B cell (primary cell): ENCODE data around the gene ADGRL4. TPM values are rescaled to one million over a fixed set of nuclear protein-coding genes. Genes with fewer than 3 reads are reported as not detected.

Experiments
- ATAC-seq: fragments of 200-7000 bp; cut with Tn5 transposase; one replicate; pipeline ENCODE4 v1.10.0; 2021; ENCODE audit warnings: low read depth, mild to moderate bottlenecking, moderate number of reproducible peaks, moderate library complexity
- CTCF ChIA-PET: fragments of 350-600 bp; sonication (Branson Sonifier 250); formaldehyde crosslinking; loops from one replicate; lab custom pipeline; 2021; ENCODE audit warnings: antibody characterized with exemption, inconsistent platforms; lab: Charles Lee
- POLR2A ChIA-PET: fragments of 350-600 bp; sonication (Branson Sonifier 250); formaldehyde crosslinking; loops from one replicate; lab custom pipeline; 2021; ENCODE audit warnings: antibody characterized with exemption; lab: Charles Lee
- DNase-seq: peaks from one replicate; pipeline ENCODE4 v3.0.0; 2013
- H2AFZ ChIP-seq: 2 replicates; pipeline ENCODE4 v1.6.1; 2012; ENCODE audit warnings: mild to moderate bottlenecking, low read depth, low read length; ENCODE audit not compliant: insufficient read depth, poor library complexity, severe bottlenecking
- H3K27ac ChIP-seq, 2 donors: 1 replicate in 1 of 2; 2 replicates in 1 of 2; pipeline ENCODE4 v1.5.1; 2012 to 2013; ENCODE audit warnings: low read length in 2 of 2, mild to moderate bottlenecking in 2 of 2, moderate library complexity in 1 of 2
- H3K27me3 ChIP-seq, 4 experiments: fragments of 200-600 bp in 1 of 4; sonication (generic) in 1 of 4; replicated peaks in 1 of 4; 1 replicate in 2 of 4; 2 replicates in 2 of 4; pipeline versions ENCODE4 v1.6.1 to v1.7.0; 2013 to 2016; ENCODE audit warnings: low read length in 3 of 4, mild to moderate bottlenecking in 2 of 4, mixed read lengths in 1 of 4, moderate library complexity in 1 of 4; ENCODE audit not compliant: insufficient read depth in 4 of 4, control insufficient read depth in 3 of 4; ENCODE audit errors: control extremely low read depth in 1 of 4
- H3K36me3 ChIP-seq, 2 experiments: replicated peaks in 1 of 2; 1 replicate in 1 of 2; 2 replicates in 1 of 2; pipeline versions ENCODE4 v1.6.1 to v1.7.1; 2013; ENCODE audit warnings: low read length in 1 of 2; ENCODE audit not compliant: insufficient read depth in 2 of 2, control insufficient read depth in 1 of 2; ENCODE audit errors: control extremely low read depth in 1 of 2, extremely low read depth in 1 of 2
- H3K4me1 ChIP-seq, 2 donors: fragments of 200-600 bp in 1 of 2; sonication (generic) in 1 of 2; 1 replicate in 1 of 2; 2 replicates in 1 of 2; pipeline versions ENCODE4 v1.5.1 to v1.6.1; 2013 to 2017; ENCODE audit warnings: low read length in 2 of 2; ENCODE audit not compliant: control insufficient read depth in 2 of 2, insufficient read depth in 2 of 2
- H3K4me2 ChIP-seq: replicated peaks from 2 replicates; pipeline ENCODE3; 2012; ENCODE audit warnings: mild to moderate bottlenecking, low read depth, low read length; ENCODE audit not compliant: poor library complexity, severe bottlenecking
- H3K4me3 ChIP-seq, 5 experiments: fragments of 200-600 bp in 1 of 5; sonication (generic) in 1 of 5; 1 replicate in 3 of 5; 2 replicates in 2 of 5; pipeline versions ENCODE4 v1.5.1 to v1.7.0; 2011 to 2016; ENCODE audit warnings: low read length in 4 of 5, mild to moderate bottlenecking in 4 of 5, low read depth in 2 of 5, control low read depth in 1 of 5, moderate library complexity in 1 of 5; ENCODE audit not compliant: insufficient read depth in 1 of 5; ENCODE audit errors: control extremely low read depth in 1 of 5, extremely low read depth in 1 of 5
- H3K79me2 ChIP-seq: fragments of 200-600 bp; sonication (generic); one replicate; pipeline ENCODE4 v1.6.0; 2016; ENCODE audit warnings: low read length; ENCODE audit not compliant: control insufficient read depth, insufficient read depth
- H3K9ac ChIP-seq: fragments of 200-600 bp; sonication (generic); 2 replicates; pipeline ENCODE4 v1.6.1; 2017; ENCODE audit warnings: mild to moderate bottlenecking, low read length, moderate library complexity
- H3K9me3 ChIP-seq, 3 donors: one replicate each; pipeline versions ENCODE4 v1.6.1 to v1.7.1; 2013; ENCODE audit warnings: low read length in 2 of 3; ENCODE audit not compliant: control insufficient read depth in 2 of 3, insufficient read depth in 1 of 3; ENCODE audit errors: control extremely low read depth in 1 of 3
- H4K20me1 ChIP-seq: 2 replicates; pipeline ENCODE4 v1.6.0; 2012; ENCODE audit warnings: mild to moderate bottlenecking, low read length; ENCODE audit not compliant: insufficient read depth, control insufficient read depth, poor library complexity, severe bottlenecking
- H3K27ac Mint-ChIP-seq: one replicate; pipeline ENCODE4 v1.8.0; 2021; ENCODE audit warnings: mixed read lengths
- H3K27me3 Mint-ChIP-seq: one replicate; pipeline ENCODE4 v1.8.0; 2021; ENCODE audit warnings: mixed read lengths
- H3K4me1 Mint-ChIP-seq: one replicate; pipeline ENCODE4 v1.8.0; 2021; ENCODE audit warnings: mixed read lengths
- H3K4me3 Mint-ChIP-seq: one replicate; pipeline ENCODE4 v1.8.0; 2021; ENCODE audit warnings: mixed read lengths
- H3K9me3 Mint-ChIP-seq: one replicate; pipeline ENCODE4 v1.8.0; 2022; ENCODE audit warnings: mixed read lengths; ENCODE audit not compliant: insufficient read depth
- EZH2 ChIP-seq: IDR thresholded peaks from 2 replicates; pipeline ENCODE4 v1.6.1; 2012; ENCODE audit warnings: borderline replicate concordance, low read depth, mild to moderate bottlenecking, moderate library complexity, low read length; ENCODE audit not compliant: insufficient read depth, poor library complexity, severe bottlenecking
- WGBS: methylation state at CpG from one replicate; pipeline ENCODE4 v1.1.5; 2013; ENCODE audit warnings: missing lambda C conversion rate; ENCODE audit not compliant: insufficient coverage; 5-methylcytosine and 5-hydroxymethylcytosine counted together
- intact Hi-C: fragments of 100-400 bp; cut with micrococcal nuclease; formaldehyde crosslinking; loops from one replicate; pipeline ENCODE4 v1.10.0; 2022
- polyA plus RNA-seq: library from polyadenylated mRNA; depleted of rRNA; stranded (reverse); fragments of >200 nt; gene quantifications from 2 replicates; pipeline ENCODE4 v1.2.3, GENCODE V29; 2012
- total RNA-seq, 2 donors: library from RNA; stranded (reverse); fragments of 120-200 nt in 1 of 2; gene quantifications; 1 replicate in 1 of 2; 2 replicates in 1 of 2; pipeline versions ENCODE4 v1.2.3 to v1.2.4, GENCODE V29; 2013 to 2022
- TF ChIP-seq, protein P1 (sequence below): fragments of 200-600 bp; IDR thresholded peaks from one replicate; pipeline ENCODE4 v1.8.0; 2022; ENCODE audit warnings: antibody characterized with exemption, mild to moderate bottlenecking

ADGRL4 gene
- total and polyA plus RNA-seq, 2 donors (not counting 1 experiment from before 2014, with no cell fraction given) = not detected

DNA sequence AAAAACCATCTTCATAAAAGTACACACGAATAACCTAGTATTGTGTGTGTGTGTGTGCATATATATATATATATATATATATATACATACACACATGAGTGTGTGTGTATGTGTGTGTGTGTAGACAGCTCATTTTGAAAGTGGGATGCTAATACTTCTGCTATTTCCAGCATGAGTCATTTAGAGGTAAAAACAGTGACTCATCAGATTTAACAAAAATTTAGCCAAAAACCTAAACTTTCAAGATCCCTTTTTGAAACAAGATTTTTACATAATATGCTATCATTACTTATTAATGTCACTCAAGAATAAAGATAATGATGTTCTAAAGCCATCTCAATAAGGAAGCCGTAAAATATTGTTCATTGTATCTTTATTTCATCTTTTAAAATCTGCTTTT is 35.6 kb upstream of the ADGRL4 start:
- H3K9ac ChIP-seq = no peak overlapping the region
- no CpG with 5 or more reads among the region's 2 CpGs for whole genome bisulfite sequencing

DNA sequence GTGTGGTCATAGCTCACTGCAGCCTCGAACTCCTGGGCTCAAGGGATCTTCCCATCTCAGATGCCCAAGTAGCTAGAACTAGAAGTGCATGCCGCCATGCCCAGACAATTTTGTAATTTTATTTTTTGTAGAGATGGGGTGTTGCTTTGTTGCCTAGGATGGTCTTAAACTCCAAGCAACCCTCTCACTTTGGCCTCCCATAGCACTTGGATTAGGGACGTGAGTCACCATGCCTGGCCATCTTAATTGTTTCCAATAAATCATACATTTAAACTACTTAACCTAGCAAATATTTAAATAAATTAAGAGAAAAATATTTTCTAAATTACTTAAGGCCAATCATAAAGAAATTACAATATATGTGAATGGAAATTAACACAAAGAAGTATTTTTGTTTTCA is 35.1 kb upstream of the ADGRL4 start:
- H3K36me3 ChIP-seq = no peaks in the 10 kb centered on the region
- H3K27ac ChIP-seq = no peak overlapping the region
- H3K4me2 ChIP-seq = no peak overlapping the region
- POLR2A ChIA-PET = no interaction called here
- Mint-ChIP-seq H3K4me3 (no peak overlapping the region), H3K27ac (no peak overlapping the region), H3K9me3 (no peaks in the 10 kb centered on the region), H3K27me3 (no peaks in the 10 kb centered on the region), H3K4me1 (peaks cover 2% of the 10 kb centered on the region)
- CTCF ChIA-PET = no interaction called here
- no peak overlapping the region for H2AFZ ChIP-seq
- no CpG with 5 or more reads among the region's 3 CpGs for WGBS
- ATAC-seq (no peak), DNase-seq (no peak)
- H3K4me1 ChIP-seq = no peaks in the 10 kb centered on the region
- TF ChIP-seq, protein P1, sequence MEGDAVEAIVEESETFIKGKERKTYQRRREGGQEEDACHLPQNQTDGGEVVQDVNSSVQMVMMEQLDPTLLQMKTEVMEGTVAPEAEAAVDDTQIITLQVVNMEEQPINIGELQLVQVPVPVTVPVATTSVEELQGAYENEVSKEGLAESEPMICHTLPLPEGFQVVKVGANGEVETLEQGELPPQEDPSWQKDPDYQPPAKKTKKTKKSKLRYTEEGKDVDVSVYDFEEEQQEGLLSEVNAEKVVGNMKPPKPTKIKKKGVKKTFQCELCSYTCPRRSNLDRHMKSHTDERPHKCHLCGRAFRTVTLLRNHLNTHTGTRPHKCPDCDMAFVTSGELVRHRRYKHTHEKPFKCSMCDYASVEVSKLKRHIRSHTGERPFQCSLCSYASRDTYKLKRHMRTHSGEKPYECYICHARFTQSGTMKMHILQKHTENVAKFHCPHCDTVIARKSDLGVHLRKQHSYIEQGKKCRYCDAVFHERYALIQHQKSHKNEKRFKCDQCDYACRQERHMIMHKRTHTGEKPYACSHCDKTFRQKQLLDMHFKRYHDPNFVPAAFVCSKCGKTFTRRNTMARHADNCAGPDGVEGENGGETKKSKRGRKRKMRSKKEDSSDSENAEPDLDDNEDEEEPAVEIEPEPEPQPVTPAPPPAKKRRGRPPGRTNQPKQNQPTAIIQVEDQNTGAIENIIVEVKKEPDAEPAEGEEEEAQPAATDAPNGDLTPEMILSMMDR = no peak
- TF ChIP-seq EZH2 = no peak
- no peaks in the 10 kb centered on the region for H3K27me3 ChIP-seq
- no peak overlapping the region for H3K4me3 ChIP-seq
- no peaks in the 10 kb centered on the region for H3K79me2 ChIP-seq
- H3K9me3 ChIP-seq = peaks cover 0 to 11% (median 8%) of the 10 kb centered on the region in 3 donors
- H4K20me1 ChIP-seq = no peaks in the 10 kb centered on the region
- H3K9ac ChIP-seq = no peak overlapping the region
- intact Hi-C loops = no loop called here

More for the DNA sequence above, 35.6 kb upstream of the ADGRL4 start:
- ChIA-PET CTCF (no interaction called here), POLR2A (no interaction called here)
- Mint-ChIP-seq H3K4me1 (peaks cover 2% of the 10 kb centered on the region), H3K4me3 (no peak overlapping the region), H3K27ac (no peak overlapping the region), H3K9me3 (no peaks in the 10 kb centered on the region), H3K27me3 (no peaks in the 10 kb centered on the region)
- peaks cover 0 to 6% (median 4%) of the 10 kb centered on the region in 3 donors for H3K9me3 ChIP-seq
- no peaks in the 10 kb centered on the region for H4K20me1 ChIP-seq
- H3K4me3 ChIP-seq = no peak overlapping the region
- H2AFZ ChIP-seq = no peak overlapping the region
- H3K79me2 ChIP-seq = no peaks in the 10 kb centered on the region
- H3K27ac ChIP-seq = no peak overlapping the region
- intact Hi-C loops = no loop called here
- no peak for ATAC-seq
- no peaks in the 10 kb centered on the region for H3K27me3 ChIP-seq
- H3K4me1 ChIP-seq = no peaks in the 10 kb centered on the region
- TF ChIP-seq, protein P1 = no peak
- TF ChIP-seq EZH2 = no peak
- H3K4me2 ChIP-seq = no peak overlapping the region
- DNase-seq = no peak
- no peaks in the 10 kb centered on the region for H3K36me3 ChIP-seq
